Motor neuron (in vitro differentiated cells): ENCODE results near the gene ARAP3. TPM values are rescaled to one million over a fixed set of nuclear protein-coding genes. Genes with fewer than 3 reads are reported as not detected.
"Not testable (repeated sequence)": the region's sequence is repeated elsewhere in the genome, so short reads cannot be mapped to it uniquely, and the experiment has no call there.

Experiments
- ATAC-seq, 8 experiments: fragments of 200-7000 bp; cut with Tn5 transposase; replicated peaks in 6 of 8; 2 replicates each; pipeline ENCODE4 v1.8.0; 2021; ENCODE audit warnings: mild to moderate bottlenecking in 8 of 8, moderate library complexity in 8 of 8
- H3K27ac ChIP-seq, 2 donors: fragments of 250-450 bp; sonication (Bioruptor Pico); 2 replicates each; pipeline ENCODE4 v1.9.0; 2021; ENCODE audit warnings: antibody characterized with exemption in 2 of 2, mild to moderate bottlenecking in 2 of 2, moderate library complexity in 1 of 2
- H3K4me1 ChIP-seq, 2 donors: fragments of 250-450 bp; sonication (Bioruptor Pico); replicated peaks in 1 of 2; 2 replicates each; pipeline ENCODE4 v1.6.1; 2021; ENCODE audit warnings: antibody characterized with exemption in 2 of 2, mild to moderate bottlenecking in 2 of 2, moderate library complexity in 1 of 2
- H3K4me3 ChIP-seq, 5 donors: fragments of 250-450 bp; sonication (Bioruptor Pico); 2 replicates each; pipeline ENCODE4 v1.9.0; 2021; ENCODE audit warnings: antibody characterized with exemption in 5 of 5, mild to moderate bottlenecking in 5 of 5, moderate library complexity in 4 of 5
- WGBS, 10 experiments: fragments of 450-650 bp; shearing (Covaris generic); methylation state at CpG; one replicate each; pipeline ENCODE4 v1.0.0; 2022; 5-methylcytosine and 5-hydroxymethylcytosine counted together
- in situ Hi-C, 9 experiments: fragments of 400-800 bp; cut with MboI; loops; one replicate each; pipeline ENCODE4 v1.15.0; 2021; ENCODE audit warnings: low sequenced_read_pairs in 9 of 9, low pct_unique_long_range_greater_than_20kb in 2 of 9; ENCODE audit not compliant: unreplicated experiment in 9 of 9
- total RNA-seq, 8 experiments: library from RNA; unstranded; fragments of 300-600 nt; gene quantifications; 2 replicates each; pipeline versions ENCODE4 v1.2.3 to v1.2.4, GENCODE V29; 2022

Gene ARAP3
- total RNA-seq, 8 experiments from 2014 or later = 0.58 to 5.6 (median 2.7) TPM

DNA sequence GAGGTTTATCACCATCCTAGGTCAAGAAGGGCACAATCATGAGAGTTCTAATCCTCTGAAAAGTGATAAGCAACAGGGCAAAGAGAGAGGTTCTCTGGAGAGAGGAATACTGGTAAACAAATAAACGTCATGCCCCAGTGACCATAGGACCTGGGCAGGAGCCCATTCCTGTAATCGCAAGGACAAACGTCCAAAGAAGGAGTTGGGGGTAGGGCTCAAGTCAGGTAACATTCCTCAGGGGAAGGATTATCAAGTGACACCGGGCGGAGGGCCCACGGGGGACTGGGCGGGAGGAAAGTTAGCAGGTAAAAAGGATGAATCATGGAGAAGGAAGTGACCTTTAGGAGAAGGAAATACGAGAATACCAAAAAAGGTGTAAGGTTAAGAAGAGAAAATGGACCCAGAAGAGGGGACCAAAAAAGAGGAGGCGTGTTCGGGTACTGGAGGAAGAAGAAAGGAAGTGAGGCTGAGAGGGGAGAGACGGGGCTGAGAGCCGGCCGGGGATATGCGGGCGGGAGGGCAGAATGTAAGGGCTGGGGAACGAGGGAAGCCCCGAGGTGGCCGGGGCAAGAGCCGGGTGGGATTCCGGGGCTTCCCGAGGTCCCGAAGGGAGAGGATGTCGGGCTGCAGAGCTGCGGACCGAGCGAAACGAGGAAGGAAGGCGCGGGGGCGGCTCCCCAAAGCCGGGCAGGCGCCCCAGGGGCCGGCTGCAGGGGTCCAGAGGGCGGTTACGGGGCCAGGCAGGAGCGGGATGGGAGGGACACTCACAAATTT lies 63.8 kb downstream of the ARAP3 start:
- H3K4me3 ChIP-seq = peak overlapping the region; percentile 64 to 83 (median 75)
- in situ Hi-C loops = no loop called here
- peaks cover 5 to 10% of the 10 kb centered on the region in 2 donors for H3K4me1 ChIP-seq
- WGBS, 10 experiments = 0% methylated on average over 1 to 6 of the region's 36 CpGs; no CpG with 5 or more reads in 3 of the 10 experiments
- peak overlapping the region; percentile 9 to 52 for H3K27ac ChIP-seq
- peak; percentile 16 to 51 (median 42) for ATAC-seq

DNA sequence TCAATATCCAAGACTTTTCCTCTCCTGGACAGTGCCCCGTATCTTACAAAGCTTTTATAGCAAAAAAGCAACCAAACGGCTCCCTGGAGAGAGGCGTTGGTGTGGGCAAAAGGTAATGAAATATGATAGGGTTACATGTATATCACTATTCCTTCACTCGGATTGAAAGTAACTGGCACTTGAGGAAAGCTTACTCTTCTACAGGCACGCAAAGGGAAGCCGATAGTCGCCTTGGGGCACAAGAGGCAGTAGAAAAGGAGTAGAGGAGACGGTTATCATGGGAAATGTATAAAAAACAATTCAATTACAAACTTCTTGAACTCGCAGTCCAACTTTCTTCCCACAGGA lies 64.4 kb downstream of the ARAP3 start:
- ATAC-seq = peak in 2 of 8 experiments; percentile 1
- WGBS, 10 experiments = 0 to 88% (median 15%) methylated on average over 1 to 9 of the region's 9 CpGs
- no peak overlapping the region for H3K27ac ChIP-seq

DNA sequence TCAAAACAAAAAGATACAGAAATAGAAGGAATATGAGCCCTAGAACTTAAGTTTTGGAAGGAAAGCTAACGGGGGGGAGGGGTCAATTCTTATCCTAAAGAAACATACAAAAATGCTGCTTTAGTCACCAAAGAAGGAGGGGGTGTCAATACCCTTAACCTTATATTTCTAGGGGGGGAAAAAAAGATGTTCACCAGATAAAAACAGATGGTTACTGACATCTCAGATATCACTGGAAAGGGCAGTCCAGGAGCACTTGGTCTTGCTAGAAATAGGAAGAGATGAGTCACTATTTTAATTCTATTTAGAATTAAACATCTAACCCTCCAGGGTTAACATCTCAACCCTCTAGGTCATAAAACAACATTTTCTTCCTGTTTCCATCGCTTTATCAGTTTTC lies 64.9 kb downstream of the ARAP3 start:
- in situ Hi-C loops = no loop called here
- Histone ChIP-seq H3K27ac (no peak overlapping the region), H3K4me1 (peaks cover 5 to 10% of the 10 kb centered on the region in 2 donors), H3K4me3 (peak overlapping the region in 1 of 5 donors; percentile 77)
- no peak for ATAC-seq
- 0 to 100% (median 64%) methylated on average over 1 to 2 of the region's 2 CpGs; no CpG with 5 or more reads in 2 of the 10 experiments for WGBS, 10 experiments

More for the DNA sequence above, 64.4 kb downstream of the ARAP3 start:
- in situ Hi-C loops = no loop called here
- H3K4me3 ChIP-seq = peak overlapping the region; percentile 64 to 83 (median 75)
- peaks cover 5 to 10% of the 10 kb centered on the region in 2 donors for H3K4me1 ChIP-seq

- Histone ChIP-seq H3K4me3 (no peak overlapping the region), H3K4me1 (peaks cover 5 to 10% of the 10 kb centered on the region in 2 donors), H3K27ac (no peak overlapping the region)
- no peak for ATAC-seq
- 70 to 100% (median 88%) methylated on average over 1 to 6 of the region's 9 CpGs; no CpG with 5 or more reads in 3 of the 10 experiments for WGBS, 10 experiments
- in situ Hi-C loops = no loop called here
Observed at GRCh38 chr5:141615991-141616720, 65.9 kb downstream of the ARAP3 start.

DNA sequence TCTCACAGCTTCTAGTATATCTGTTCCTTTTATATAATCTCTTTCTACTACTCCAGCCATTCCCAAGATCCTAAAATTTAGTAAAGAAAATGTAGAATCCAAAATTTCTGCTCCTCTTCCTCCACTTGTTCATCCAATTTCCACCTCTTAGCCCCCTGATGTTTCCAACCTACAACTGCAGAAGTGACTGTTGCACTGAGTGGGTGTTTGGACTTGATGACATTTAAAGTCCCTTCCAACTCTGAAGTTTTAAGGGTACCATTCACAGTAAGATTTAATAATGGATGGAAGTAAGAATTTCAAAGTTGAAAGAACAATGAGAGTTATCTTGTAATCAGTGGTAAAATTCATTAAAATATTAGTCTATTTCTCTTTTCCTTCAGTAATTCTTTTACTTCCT lies 68.7 kb downstream of the ARAP3 start:
- H3K27ac ChIP-seq = no peak overlapping the region
- in situ Hi-C loops = no loop called here
- no peak overlapping the region for H3K4me3 ChIP-seq
- H3K4me1 ChIP-seq = peaks cover 5 to 6% of the 10 kb centered on the region in 2 donors
- no peak for ATAC-seq

- 71 to 95% (median 88%) methylated on average over 1 to 3 of the region's 3 CpGs for WGBS, 10 experiments
- in situ Hi-C loops = no loop called here
- no peaks in the 10 kb centered on the region for H3K4me1 ChIP-seq
- no peak overlapping the region for H3K27ac ChIP-seq
- no peak for ATAC-seq
- H3K4me3 ChIP-seq = no peak overlapping the region
Observed at GRCh38 chr5:141611289-141611688, 70.7 kb downstream of the ARAP3 start.

DNA sequence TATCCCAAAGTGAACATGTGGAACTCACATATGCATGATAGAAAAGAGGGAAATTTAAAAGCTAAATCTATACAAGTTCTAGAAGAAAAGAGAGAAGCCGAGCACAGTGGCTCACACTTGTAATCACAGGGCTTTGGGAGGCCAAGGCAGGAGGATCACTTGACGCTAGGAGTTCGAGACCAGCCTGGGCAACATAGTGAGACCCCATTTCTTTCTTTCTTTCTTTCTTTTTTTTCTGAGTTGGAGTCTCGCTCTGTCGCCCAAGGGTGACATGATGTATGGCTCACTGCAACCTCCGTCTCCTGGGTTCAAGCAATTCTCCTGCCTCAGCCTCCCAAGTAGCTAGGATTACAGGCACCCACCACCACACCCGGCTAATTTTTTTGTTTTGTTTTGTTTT lies 72.1 kb downstream of the ARAP3 start:
- ATAC-seq, H3K4me1 ChIP-seq, H3K4me3 ChIP-seq, in situ Hi-C loops, H3K27ac ChIP-seq: not testable (repeated sequence)
- WGBS, 10 experiments = 96 to 100% (median 100%) methylated on average over 2 to 6 of the region's 7 CpGs; no CpG with 5 or more reads in 2 of the 10 experiments

DNA sequence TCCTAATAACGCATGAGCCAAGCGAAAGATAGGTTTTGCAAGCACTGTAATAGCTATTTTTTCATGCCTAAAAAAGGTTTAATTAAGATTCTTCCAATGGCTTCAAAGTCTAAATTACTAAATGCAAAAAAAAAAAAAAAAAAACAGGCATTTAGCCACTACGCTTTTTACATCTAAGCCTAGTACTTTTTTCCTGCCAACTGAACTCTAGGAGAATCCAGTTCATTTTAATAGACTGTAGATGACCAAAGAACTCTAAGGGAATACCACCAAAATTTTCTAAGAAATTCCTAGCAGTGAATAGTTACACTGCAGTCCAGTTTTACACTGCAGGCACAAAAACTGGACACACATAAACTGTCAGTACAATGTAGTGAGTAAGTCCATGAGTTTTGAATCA lies 73.0 kb downstream of the ARAP3 start:
- 87 to 100% (median 97%) methylated on average over 1 to 3 of the region's 3 CpGs for WGBS, 10 experiments
- Histone ChIP-seq H3K4me3 (no peak overlapping the region), H3K27ac (no peak overlapping the region), H3K4me1 (no peaks in the 10 kb centered on the region)
- ATAC-seq = no peak
- in situ Hi-C loops = no loop called here

DNA sequence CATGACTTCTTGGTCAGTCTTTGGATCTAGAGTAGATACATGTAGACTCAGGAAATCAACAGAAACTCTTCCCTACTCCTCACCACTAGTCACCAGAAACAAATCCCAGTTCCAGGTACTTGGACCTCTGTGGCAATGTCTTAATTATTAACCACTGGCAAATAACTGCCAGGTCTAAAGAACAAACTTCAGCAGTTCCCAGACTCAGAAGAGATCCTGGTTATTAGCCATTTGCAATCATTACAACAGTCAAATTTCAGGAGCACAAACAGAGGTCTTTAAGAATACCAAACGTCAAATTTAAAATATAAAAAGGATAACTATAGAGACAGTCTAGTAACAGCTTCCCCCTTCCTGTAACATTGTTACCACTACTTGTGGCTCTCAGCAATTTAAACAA lies 73.5 kb downstream of the ARAP3 start:
- H3K4me1 ChIP-seq = no peaks in the 10 kb centered on the region
- no peak overlapping the region for H3K27ac ChIP-seq
- no peak overlapping the region for H3K4me3 ChIP-seq
- no peak for ATAC-seq
- in situ Hi-C loops = no loop called here
- WGBS, 10 experiments = 60 to 100% (median 83%) methylated on average over 1 of the region's 1 CpG; no CpG with 5 or more reads in 5 of the 10 experiments

DNA sequence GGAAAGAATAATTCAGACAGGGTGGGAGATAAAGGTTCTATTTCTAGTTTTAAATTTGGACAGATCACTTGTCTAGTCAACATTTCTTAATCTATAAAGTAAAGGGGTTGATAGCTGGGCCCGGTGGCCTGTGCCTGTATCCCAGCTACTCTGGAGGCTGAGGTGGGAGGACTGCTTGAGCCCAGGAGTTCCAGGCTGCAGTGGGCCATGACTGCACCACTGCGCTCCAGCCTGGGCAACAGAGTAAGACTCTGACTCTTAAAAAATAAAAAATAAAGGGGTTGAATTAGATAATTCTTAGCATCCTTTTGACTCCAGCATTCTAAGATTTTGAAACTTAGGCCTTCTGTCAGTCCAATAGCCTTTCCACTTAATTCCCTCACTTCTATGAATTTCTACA lies 74.0 kb downstream of the ARAP3 start:
- in situ Hi-C loops = no loop called here
- H3K27ac ChIP-seq = no peak overlapping the region
- no peak for ATAC-seq
- WGBS, 10 experiments = 50 to 100% (median 90%) methylated on average over 1 to 2 of the region's 2 CpGs; no CpG with 5 or more reads in 2 of the 10 experiments
- H3K4me1 ChIP-seq = no peaks in the 10 kb centered on the region
- H3K4me3 ChIP-seq = no peak overlapping the region

GRCh38 chr5:141605523-141606277 lies 76.3 kb downstream of the ARAP3 start:
- WGBS, 10 experiments = 6 to 97% (median 80%) methylated on average over 2 to 6 of the region's 6 CpGs; no CpG with 5 or more reads in 2 of the 10 experiments
- ATAC-seq = peak in 1 of 8 experiments; percentile 17

GRCh38 chr5:141603923-141604717 lies 77.9 kb downstream of the ARAP3 start:
- no peaks in the 10 kb centered on the region for H3K4me1 ChIP-seq
- no peak overlapping the region for H3K4me3 ChIP-seq
- no peak overlapping the region for H3K27ac ChIP-seq
- in situ Hi-C loops = no loop called here
- peak in 7 of 8 experiments; percentile 30 to 99 (median 57) for ATAC-seq
- 5 to 100% (median 79%) methylated on average over 2 to 5 of the region's 6 CpGs; no CpG with 5 or more reads in 1 of the 10 experiments for WGBS, 10 experiments

More at GRCh38 chr5:141605523-141606277, 76.3 kb downstream of the ARAP3 start:
- no peaks in the 10 kb centered on the region for H3K4me1 ChIP-seq
- in situ Hi-C loops = no loop called here
- no peak overlapping the region for H3K27ac ChIP-seq
- no peak overlapping the region for H3K4me3 ChIP-seq
